Stimulated activated CD8-positive, alpha-beta memory T cell treated with anti-CD3 and anti-CD28 coated beads, Interleukin-7, amount 100 ng/mL, for 4 hours (primary cell): ENCODE data around the gene PIP5K1C.

Experiments
- DNase-seq, 2 donors: peaks; one replicate each; pipeline ENCODE4 v3.0.0-alpha.2; 2020; ENCODE audit warnings: low read depth in 2 of 2

The PIP5K1C gene

GRCh38 chr19:3625996-3626472 is 74.2 kb downstream of the PIP5K1C start:
- no peak for DNase-seq

- DNase-seq: no peak
Measured at GRCh38 chr19:3623716-3624115, 76.6 kb downstream of the PIP5K1C start.

- no peak for DNase-seq
Measured at GRCh38 chr19:3622224-3622623, 78.0 kb downstream of the PIP5K1C start.

- DNase-seq: no peak
Measured at GRCh38 chr19:3621689-3622088, 78.6 kb downstream of the PIP5K1C start.

GRCh38 chr19:3620817-3621547 is 79.3 kb downstream of the PIP5K1C start:
- no peak for DNase-seq

- DNase-seq: no peak
Measured at GRCh38 chr19:3620145-3620816, 80.0 kb downstream of the PIP5K1C start.

GRCh38 chr19:3619631-3620012 is 80.6 kb downstream of the PIP5K1C start:
- DNase-seq: no peak

- DNase-seq: no peak
Measured at GRCh38 chr19:3618811-3619630, 81.2 kb downstream of the PIP5K1C start.

GRCh38 chr19:3618144-3618810 is 82.0 kb downstream of the PIP5K1C start:
- DNase-seq: peak in 1 of 2 donors; percentile 28

GRCh38 chr19:3617463-3617862 is 82.8 kb downstream of the PIP5K1C start:
- DNase-seq: no peak

GRCh38 chr19:3615524-3616135 is 84.6 kb downstream of the PIP5K1C start:
- no peak for DNase-seq

- no peak for DNase-seq
Measured at GRCh38 chr19:3614858-3615505, 85.3 kb downstream of the PIP5K1C start.

- no peak for DNase-seq
Measured at GRCh38 chr19:3613818-3614661, 86.2 kb downstream of the PIP5K1C start.

- no peak for DNase-seq
Measured at GRCh38 chr19:3612901-3613741, 87.1 kb downstream of the PIP5K1C start.

- DNase-seq: no peak
Measured at GRCh38 chr19:3612330-3612729, 87.9 kb downstream of the PIP5K1C start.

GRCh38 chr19:3611841-3612240 is 88.4 kb downstream of the PIP5K1C start:
- DNase-seq: no peak

GRCh38 chr19:3610745-3611717 is 89.2 kb downstream of the PIP5K1C start:
- DNase-seq: no peak
